ENCODE data around the gene POU3F2.

- no peak for TF ChIP-seq POLR2A (IDR thresholded peaks at IDR 0.05)
- TF ChIP-seq, protein P1, sequence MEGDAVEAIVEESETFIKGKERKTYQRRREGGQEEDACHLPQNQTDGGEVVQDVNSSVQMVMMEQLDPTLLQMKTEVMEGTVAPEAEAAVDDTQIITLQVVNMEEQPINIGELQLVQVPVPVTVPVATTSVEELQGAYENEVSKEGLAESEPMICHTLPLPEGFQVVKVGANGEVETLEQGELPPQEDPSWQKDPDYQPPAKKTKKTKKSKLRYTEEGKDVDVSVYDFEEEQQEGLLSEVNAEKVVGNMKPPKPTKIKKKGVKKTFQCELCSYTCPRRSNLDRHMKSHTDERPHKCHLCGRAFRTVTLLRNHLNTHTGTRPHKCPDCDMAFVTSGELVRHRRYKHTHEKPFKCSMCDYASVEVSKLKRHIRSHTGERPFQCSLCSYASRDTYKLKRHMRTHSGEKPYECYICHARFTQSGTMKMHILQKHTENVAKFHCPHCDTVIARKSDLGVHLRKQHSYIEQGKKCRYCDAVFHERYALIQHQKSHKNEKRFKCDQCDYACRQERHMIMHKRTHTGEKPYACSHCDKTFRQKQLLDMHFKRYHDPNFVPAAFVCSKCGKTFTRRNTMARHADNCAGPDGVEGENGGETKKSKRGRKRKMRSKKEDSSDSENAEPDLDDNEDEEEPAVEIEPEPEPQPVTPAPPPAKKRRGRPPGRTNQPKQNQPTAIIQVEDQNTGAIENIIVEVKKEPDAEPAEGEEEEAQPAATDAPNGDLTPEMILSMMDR (IDR thresholded peaks at IDR 0.05): peak in 2 of 12 donors; percentile 20 to 31
Observed at GRCh38 chr6:98833057-98833306, 1.4 kb upstream of the POU3F2 start.
